Activated T-cell treated with anti-CD3 and anti-CD28 coated beads for 24 hours (primary cell): Measurements from ENCODE around the gene RNF148.
"Not testable (repeated sequence)": the region's sequence is repeated elsewhere in the genome, so short reads cannot be mapped to it uniquely, and the experiment has no call there.

ENCODE experiments used
- DNase-seq: peaks from one replicate; pipeline ENCODE4 v3.0.0-alpha.2; 2020; ENCODE audit warnings: low read depth

Gene RNF148

DNA sequence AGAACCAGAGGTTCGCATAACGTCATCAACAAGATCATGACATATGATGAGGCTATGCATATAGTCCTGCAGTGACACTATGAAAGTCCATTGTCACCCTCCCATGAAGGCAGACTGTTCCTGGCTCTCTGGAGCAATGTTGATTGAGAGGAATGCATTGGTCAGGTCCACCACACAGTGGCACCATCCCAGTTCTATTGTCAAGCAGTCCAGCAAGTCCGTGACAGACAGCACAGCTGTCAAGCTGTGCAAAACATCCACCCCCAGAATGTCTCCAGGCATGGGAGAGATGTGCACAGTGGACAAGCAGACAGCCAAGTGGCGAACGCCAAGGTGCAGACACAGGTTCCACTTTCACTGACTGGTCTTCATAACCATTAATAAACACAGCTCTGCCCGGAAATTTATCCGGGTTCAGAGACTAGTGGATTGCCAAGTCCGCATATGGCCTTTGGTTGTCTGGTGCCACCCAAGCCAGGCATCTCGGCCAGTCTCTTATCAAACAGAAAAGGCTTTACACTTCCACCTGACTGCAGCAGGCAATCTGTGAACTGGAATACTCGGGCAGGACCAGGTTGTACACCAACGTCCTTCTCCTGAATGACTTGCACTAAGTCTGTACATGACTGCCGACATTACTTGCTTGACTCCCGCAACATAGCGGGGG, 11.0 kb downstream of the RNF148 start:
- no peak for DNase-seq

DNA sequence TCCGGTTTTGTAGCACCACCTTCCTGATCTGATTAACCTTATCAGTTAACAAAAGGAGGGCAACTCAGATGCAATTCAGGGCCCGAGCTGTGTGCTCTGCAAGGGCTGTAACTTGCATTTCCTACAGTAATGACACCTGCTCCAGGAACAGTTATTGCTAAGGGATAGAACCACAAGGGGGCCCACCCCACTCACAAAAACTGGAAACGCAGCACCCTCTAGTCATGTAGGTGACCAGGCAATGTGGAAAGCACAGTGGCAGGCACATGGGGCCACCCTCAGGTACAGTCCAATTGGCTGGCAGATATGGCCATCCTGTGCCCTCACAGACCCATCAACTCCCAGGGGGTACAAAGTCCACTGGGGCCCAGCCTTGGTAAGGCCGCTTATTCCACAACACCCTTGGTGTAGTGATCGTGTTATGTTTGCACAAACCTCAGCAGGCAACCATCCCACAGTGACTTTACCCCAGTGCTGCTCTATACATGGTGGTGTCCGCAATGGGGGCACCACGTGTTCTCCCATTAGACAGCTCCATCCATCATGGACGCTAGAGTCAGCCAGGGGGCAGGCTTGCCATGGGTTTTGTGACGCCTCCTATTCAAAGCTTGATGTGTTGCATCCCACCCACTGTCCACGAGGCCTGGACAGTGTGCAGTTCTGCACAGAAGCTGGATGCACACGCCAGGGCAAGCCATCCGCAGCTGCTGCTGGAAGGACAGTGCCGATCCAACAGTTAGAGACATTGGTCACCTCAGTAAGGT, 13.2 kb downstream of the RNF148 start:
- DNase-seq = no peak

- DNase-seq = no peak
Observed at GRCh38 chr7:122688400-122688998, 14.2 kb downstream of the RNF148 start.

DNA sequence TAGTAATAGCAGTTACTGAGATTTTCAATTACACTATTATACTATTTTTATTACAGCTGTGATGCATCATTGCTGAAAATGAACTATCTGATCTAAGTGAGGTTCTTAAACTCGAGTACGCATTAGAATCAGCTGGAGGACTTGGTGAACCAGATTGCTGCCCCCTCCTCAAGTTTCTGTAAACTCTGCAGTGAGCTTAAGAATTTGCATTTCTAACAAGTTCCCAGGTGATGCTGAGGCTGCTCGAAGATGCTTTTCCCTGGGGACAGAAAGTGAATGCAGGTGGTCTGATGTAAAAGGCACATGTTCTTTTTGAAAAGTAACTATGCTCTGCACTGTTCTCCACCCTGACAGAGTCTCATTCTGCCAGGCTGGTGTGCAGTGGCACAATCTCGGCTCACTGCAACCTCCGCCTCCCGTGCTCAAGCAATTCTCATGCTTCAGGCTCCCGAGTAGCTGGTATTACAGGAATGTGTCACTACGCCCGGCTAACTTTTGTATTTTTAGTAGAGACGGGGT, 16.3 kb downstream of the RNF148 start:
- DNase-seq = no peak

DNA sequence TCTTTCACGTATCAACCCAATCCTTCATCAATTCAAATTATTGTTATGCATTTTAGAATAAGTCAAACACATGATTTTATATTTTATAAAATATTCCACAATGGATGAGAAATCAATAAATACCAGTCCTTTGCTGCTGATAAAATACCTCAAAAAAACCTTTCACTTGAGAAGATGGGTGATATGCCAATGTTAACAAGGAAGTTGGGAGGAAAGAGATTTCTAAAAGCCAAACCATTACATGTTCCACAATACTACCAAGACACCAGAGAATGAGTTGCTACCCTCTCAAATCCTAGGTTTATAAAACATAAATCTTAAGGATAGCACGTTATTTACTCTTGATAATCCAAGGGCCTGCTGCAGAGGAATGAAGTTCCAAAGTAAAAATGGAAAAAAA, 18.2 kb downstream of the RNF148 start:
- DNase-seq = no peak

DNA sequence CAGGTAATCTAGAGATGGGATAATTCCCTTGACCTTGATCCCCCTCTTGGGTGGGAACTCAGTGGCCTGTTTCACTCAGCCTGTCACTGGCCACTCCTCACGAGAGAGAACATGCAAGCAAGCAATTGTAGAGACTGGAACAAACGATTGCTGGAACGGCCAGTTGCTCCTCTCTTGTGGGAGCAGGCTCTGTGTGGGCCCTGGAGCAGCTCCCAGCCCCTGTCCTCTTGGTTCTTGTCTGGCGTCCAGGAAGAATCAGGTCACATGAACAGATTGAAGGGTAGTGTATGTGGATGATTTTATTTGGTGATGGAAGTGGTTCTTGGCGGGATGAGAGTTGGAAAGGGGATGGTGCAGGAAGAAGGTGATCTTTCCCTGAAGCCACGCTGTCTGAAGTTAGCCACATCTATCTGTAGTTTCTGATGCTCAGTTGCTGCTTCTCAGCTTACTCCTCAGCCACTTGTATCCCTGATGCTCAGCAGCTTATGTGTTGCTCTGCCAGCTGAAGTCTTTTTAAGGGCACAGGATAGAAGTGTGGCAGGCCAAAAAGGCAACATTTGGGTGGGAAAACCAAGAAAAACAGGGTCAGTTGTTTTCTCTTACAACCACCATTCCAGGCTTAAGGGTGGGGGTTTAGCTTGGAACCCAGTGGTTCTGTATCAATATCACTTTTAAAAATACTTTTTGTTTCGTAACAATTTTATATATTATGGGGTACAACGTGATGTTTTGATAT, 19.7 kb downstream of the RNF148 start:
- no peak for DNase-seq

- not testable (repeated sequence) for DNase-seq
Observed at GRCh38 chr7:122681186-122681585, 21.5 kb downstream of the RNF148 start.

DNA sequence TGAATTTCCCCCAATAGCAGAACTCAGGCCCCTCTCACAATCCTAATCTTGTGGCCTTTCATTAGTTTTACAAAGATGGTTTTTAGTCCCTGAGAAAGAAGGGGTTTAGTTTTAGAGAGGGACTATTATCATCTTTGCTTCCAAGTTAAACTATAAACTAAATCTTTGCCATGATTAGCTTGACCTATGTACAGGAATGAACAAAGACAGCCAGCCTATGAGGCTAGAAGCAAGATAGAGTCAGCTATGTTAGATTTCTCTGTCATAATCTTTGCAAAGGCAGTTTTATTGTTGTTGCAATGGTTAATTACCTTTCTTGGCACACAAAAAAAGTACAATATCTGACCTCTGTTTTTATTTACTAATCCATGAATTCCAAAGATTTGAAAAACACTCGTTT, 22.9 kb downstream of the RNF148 start:
- no peak for DNase-seq

- DNase-seq = not testable (repeated sequence)
Observed at GRCh38 chr7:122679269-122679709, 23.4 kb downstream of the RNF148 start.

- DNase-seq = no peak
Observed at GRCh38 chr7:122677149-122677548, 25.6 kb downstream of the RNF148 start.

GRCh38 chr7:122676466-122676865, 26.3 kb downstream of the RNF148 start:
- no peak for DNase-seq

GRCh38 chr7:122675621-122676020, 27.1 kb downstream of the RNF148 start:
- no peak for DNase-seq

- no peak for DNase-seq
Observed at GRCh38 chr7:122675011-122675410, 27.7 kb downstream of the RNF148 start.

DNA sequence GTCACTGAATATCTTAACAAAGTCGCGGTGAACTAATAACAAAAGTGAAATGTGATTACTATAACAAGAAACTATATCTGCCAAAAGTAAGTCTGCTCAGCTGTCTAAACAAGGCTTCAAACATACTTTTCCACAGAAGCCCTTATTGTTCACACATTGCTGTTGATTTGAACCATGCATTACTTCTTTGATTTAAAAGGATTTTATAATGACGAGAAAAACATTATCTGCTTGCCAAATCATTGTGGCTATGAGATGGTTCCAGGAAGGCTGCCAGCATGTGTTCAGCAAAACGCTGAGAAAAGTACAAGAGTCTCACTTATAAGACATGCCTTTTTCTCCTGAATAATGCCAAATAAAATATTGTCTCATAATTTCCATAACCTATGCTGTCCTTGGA, 28.2 kb downstream of the RNF148 start:
- DNase-seq = no peak

- no peak for DNase-seq
Observed at GRCh38 chr7:122673951-122674350, 28.8 kb downstream of the RNF148 start.

GRCh38 chr7:122672536-122672935, 30.2 kb downstream of the RNF148 start:
- DNase-seq = no peak

- DNase-seq = no peak
Observed at GRCh38 chr7:122663733-122664132, 39.0 kb downstream of the RNF148 start.

GRCh38 chr7:122658856-122659255, 43.9 kb downstream of the RNF148 start:
- DNase-seq = no peak

DNA sequence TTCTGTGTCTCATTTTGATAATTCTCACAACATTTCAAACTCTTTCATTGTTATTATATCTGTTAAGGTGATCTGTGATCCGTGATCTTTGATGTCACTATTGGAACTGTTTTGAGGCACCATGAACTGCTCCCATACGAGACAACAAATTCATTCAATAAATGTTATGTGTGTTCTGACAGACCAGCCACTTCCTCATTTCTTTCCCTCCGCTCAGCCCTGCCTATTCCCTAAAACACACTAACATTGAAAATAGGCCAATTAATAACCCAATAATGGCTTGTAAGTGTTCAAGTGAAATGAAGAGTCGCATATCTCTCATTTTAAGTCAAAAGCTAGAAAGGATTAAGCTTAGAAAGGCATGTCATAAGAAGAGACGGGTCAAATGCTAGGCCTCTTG, 49.0 kb downstream of the RNF148 start:
- DNase-seq = no peak

DNA sequence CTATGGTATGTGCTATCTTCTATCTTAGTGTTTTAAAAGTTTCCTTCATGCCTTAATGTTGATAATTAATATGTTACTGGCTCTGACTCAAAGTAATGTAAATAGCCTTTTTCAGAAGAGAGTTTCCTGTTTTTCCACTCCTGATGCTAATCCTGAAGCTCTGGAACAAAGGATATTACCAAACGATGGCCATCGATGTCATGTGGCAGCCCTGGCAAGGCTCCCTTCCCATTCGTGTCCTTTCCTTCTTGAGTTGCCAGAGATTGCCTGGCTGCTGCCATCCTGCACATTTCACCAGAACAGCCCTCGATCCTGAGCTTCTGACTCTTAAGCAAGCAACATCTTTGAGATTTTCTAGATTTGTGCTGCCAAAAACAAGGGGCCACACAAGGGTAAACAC, 49.8 kb downstream of the RNF148 start:
- DNase-seq = no peak
